ENCODE measurements around the gene SLC33A1.

- TF ChIP-seq REST (IDR thresholded peaks at IDR 0.05; ENCODE audit: insufficient read depth in 1 of 2, low read depth in 2 of 2, low read length in 2 of 2) (no peak), TAF1 (IDR thresholded peaks at IDR 0.05; ENCODE audit: borderline replicate concordance, insufficient read depth, low read length) (0 out of 2 replicates have a peak, but pooled peaks have one; percentile 42), POLR2AphosphoS5 (IDR thresholded peaks at IDR 0.05; ENCODE audit: low read depth, low read length) (peak; percentile 80), SIN3A (IDR thresholded peaks at IDR 0.05; ENCODE audit: borderline replicate concordance, insufficient read depth, low read length) (no peak)
These were observed 16.1 kb upstream of the SLC33A1 start, which contains the start of gene GMPS for GRCh38 chr3:155870133-155870944.
